ENCODE measurements around the gene EPHA2. TPM values are rescaled to one million over a fixed set of nuclear protein-coding genes. Genes with fewer than 3 reads are reported as not detected.

The EPHA2 gene
- total RNA-seq, 1 experiment from 2014 or later, result 63.5 TPM

DNA sequence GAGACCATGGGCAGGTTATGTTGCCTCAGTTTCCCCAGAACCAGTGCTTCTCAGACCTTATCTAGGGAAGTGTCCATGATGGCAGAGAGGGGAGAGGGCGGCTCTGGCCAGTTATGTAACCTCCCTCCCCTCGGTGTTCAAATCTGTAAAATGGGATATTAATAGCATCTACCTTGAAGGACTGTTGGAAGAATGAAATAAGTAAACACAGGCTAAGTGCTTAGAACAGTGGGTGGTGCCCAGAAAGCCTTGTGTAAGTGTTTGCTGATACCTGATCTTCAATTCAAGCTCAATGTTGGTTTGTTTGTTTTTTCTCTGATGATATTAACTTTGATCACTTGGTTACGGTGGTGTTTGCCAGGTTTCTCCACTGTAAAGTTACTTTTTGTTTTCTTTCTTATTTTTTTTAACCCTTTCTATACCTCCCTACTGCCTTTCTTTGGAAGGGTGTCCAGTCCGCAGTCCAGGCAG lies 34.9 kb downstream of the EPHA2 start:
- H3K4me3 ChIP-seq (ENCODE audit: insufficient read depth, low read depth, low read length), result no peak overlapping the region
- no peaks in the 10 kb centered on the region for H3K27me3 ChIP-seq (ENCODE audit: control insufficient read depth, insufficient read depth, low read length)
- H3K36me3 ChIP-seq (replicated peaks; ENCODE audit: control insufficient read depth, insufficient read depth, low read length), result peaks cover 7% of the 10 kb centered on the region
- DNase-seq, result no peak

DNA sequence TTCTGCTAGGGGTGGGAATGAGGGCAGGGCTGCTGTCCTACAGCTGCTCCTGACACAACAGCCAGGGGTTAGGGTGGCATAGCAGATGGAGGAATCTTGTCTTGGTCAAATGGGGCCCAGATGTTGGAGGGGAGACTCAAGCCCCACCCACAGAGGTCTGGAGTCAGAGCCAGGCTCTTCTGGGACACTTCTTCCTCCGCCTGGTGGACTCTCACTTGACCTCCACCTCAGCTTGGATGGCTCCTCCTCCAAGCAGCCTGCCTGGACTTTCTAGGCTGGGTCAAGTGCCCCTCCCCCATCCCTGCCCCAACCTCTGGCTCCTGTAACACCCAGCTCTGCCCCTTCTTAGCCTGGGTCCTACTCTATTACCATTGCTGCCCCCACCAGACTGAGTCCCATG lies 35.5 kb downstream of the EPHA2 start:
- Histone ChIP-seq H3K4me3 (ENCODE audit: insufficient read depth, low read depth, low read length) (no peak overlapping the region), H3K27me3 (ENCODE audit: control insufficient read depth, insufficient read depth, low read length) (no peaks in the 10 kb centered on the region), H3K36me3 (replicated peaks; ENCODE audit: control insufficient read depth, insufficient read depth, low read length) (peaks cover 4% of the 10 kb centered on the region)
- DNase-seq, result peak; percentile 76

GRCh38 chr1:16119926-16120325 lies 35.9 kb downstream of the EPHA2 start:
- DNase-seq, result peak; percentile 35
- no peaks in the 10 kb centered on the region for H3K27me3 ChIP-seq (ENCODE audit: control insufficient read depth, insufficient read depth, low read length)
- H3K36me3 ChIP-seq (replicated peaks; ENCODE audit: control insufficient read depth, insufficient read depth, low read length), result peaks cover 4% of the 10 kb centered on the region
- no peak overlapping the region for H3K4me3 ChIP-seq (ENCODE audit: insufficient read depth, low read depth, low read length)

DNA sequence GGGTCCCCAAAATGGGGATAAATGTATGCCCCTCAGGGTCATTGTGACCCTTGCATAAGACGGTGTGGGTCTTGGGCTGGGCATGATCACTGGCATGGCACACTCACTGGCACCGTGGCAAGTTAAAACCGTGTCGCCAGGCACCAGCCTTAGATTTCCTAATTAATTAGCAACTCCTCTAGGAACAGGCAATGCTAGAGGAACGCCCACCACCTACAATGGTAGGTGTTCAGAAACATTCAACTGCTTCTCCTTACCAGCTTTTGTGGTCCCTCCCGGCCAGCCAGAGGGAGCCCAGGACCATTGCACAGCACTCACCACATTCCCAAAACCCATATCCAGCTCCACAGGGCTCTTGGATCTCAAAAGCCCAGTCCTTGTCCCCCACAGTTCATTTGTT lies 36.4 kb downstream of the EPHA2 start:
- H3K36me3 ChIP-seq (replicated peaks; ENCODE audit: control insufficient read depth, insufficient read depth, low read length), result peaks cover 1% of the 10 kb centered on the region
- H3K27me3 ChIP-seq (ENCODE audit: control insufficient read depth, insufficient read depth, low read length), result no peaks in the 10 kb centered on the region
- DNase-seq, result peak; percentile 32
- H3K4me3 ChIP-seq (ENCODE audit: insufficient read depth, low read depth, low read length), result no peak overlapping the region

GRCh38 chr1:16118706-16119105 lies 37.2 kb downstream of the EPHA2 start:
- Histone ChIP-seq H3K4me3 (ENCODE audit: insufficient read depth, low read depth, low read length) (no peak overlapping the region), H3K27me3 (ENCODE audit: control insufficient read depth, insufficient read depth, low read length) (no peaks in the 10 kb centered on the region), H3K36me3 (replicated peaks; ENCODE audit: control insufficient read depth, insufficient read depth, low read length) (peaks cover 1% of the 10 kb centered on the region; the same call in 1 of the 2 replicates)
- DNase-seq, result peak; percentile 66

DNA sequence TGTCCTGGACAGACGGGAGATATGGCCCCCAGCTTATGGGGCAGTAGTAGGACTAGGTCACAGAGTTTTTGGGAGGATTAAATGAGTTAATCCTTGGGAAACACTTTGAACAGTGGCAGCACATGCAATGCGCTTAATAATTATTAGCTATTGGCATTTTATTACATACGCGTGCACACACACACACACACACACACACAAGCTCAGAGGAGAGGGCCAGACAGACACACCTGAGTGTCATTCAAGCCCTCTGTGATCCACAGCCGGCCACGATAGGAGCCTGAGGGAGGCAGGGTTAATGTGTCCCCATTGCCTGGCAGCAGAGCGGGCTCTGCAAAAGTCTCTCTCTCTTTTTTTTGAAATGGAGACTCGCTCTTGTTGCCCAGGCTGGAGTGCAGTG lies 37.9 kb downstream of the EPHA2 start:
- H3K36me3 ChIP-seq (replicated peaks; ENCODE audit: control insufficient read depth, insufficient read depth, low read length), result no peaks in the 10 kb centered on the region
- DNase-seq, result peak; percentile 37

GRCh38 chr1:16117369-16117768 lies 38.5 kb downstream of the EPHA2 start:
- DNase-seq, result peak; percentile 12
- Histone ChIP-seq H3K27me3 (ENCODE audit: control insufficient read depth, insufficient read depth, low read length) (no peaks in the 10 kb centered on the region), H3K36me3 (replicated peaks; ENCODE audit: control insufficient read depth, insufficient read depth, low read length) (no peaks in the 10 kb centered on the region), H3K4me3 (ENCODE audit: insufficient read depth, low read depth, low read length) (no peak overlapping the region)

More for the DNA sequence above, 37.9 kb downstream of the EPHA2 start:
- H3K4me3 ChIP-seq (ENCODE audit: insufficient read depth, low read depth, low read length), result no peak overlapping the region
- H3K27me3 ChIP-seq (ENCODE audit: control insufficient read depth, insufficient read depth, low read length), result no peaks in the 10 kb centered on the region

DNA sequence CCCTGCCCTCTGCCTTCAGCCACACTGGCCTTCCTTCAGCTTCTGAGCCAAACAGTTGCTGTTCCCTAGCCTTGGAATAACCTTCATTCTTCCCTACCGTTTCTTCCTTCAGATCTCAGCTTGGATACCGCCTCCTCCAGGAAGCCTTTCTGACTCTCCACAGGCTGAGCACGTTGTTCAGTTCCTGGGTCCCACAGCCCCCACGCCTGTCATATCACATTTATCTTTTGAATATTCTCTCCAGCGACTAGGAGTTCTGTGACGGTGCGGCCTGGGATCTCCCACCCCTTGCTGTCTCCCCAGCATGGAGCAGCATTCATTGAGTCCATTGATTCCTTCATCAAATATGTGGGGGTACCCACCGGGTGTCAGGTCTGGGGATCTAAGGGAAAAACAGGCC lies 39.2 kb downstream of the EPHA2 start:
- Histone ChIP-seq H3K27me3 (ENCODE audit: control insufficient read depth, insufficient read depth, low read length) (no peaks in the 10 kb centered on the region; the same call in 1 of the 2 replicates), H3K36me3 (replicated peaks; ENCODE audit: control insufficient read depth, insufficient read depth, low read length) (no peaks in the 10 kb centered on the region), H3K4me3 (ENCODE audit: insufficient read depth, low read depth, low read length) (no peak overlapping the region)
- peak; percentile 49 for DNase-seq

DNA sequence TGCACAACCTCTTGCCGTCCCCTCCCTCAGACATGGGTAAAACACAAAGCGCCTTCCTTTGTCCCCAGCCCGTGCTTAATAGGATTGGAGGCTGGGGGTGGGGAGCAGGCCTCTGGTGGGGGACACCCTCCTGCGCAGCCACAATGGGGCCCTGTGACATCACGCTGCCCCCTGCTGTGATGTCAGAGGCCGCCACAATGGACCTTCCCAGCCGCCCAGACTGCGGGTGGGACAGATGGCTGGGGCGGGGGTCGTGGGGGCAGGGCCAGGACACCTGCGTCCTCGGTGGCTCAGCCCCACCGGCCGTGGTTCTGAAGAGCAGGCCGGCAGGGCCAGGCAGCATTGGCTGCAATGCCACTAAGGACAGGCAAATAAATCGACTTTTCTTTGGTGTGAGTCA lies 39.9 kb downstream of the EPHA2 start:
- H3K27me3 ChIP-seq (ENCODE audit: control insufficient read depth, insufficient read depth, low read length), result no peaks in the 10 kb centered on the region; the same call in 1 of the 2 replicates
- no peak overlapping the region for H3K4me3 ChIP-seq (ENCODE audit: insufficient read depth, low read depth, low read length)
- DNase-seq, result peak; percentile 94
- no peaks in the 10 kb centered on the region for H3K36me3 ChIP-seq (replicated peaks; ENCODE audit: control insufficient read depth, insufficient read depth, low read length)

- Histone ChIP-seq H3K4me3 (ENCODE audit: insufficient read depth, low read depth, low read length) (no peak overlapping the region), H3K36me3 (replicated peaks; ENCODE audit: control insufficient read depth, insufficient read depth, low read length) (no peaks in the 10 kb centered on the region), H3K27me3 (ENCODE audit: control insufficient read depth, insufficient read depth, low read length) (no peaks in the 10 kb centered on the region; the same call in 1 of the 2 replicates)
- DNase-seq, result no peak
Measured at GRCh38 chr1:16115468-16115983, 40.3 kb downstream of the EPHA2 start.

DNA sequence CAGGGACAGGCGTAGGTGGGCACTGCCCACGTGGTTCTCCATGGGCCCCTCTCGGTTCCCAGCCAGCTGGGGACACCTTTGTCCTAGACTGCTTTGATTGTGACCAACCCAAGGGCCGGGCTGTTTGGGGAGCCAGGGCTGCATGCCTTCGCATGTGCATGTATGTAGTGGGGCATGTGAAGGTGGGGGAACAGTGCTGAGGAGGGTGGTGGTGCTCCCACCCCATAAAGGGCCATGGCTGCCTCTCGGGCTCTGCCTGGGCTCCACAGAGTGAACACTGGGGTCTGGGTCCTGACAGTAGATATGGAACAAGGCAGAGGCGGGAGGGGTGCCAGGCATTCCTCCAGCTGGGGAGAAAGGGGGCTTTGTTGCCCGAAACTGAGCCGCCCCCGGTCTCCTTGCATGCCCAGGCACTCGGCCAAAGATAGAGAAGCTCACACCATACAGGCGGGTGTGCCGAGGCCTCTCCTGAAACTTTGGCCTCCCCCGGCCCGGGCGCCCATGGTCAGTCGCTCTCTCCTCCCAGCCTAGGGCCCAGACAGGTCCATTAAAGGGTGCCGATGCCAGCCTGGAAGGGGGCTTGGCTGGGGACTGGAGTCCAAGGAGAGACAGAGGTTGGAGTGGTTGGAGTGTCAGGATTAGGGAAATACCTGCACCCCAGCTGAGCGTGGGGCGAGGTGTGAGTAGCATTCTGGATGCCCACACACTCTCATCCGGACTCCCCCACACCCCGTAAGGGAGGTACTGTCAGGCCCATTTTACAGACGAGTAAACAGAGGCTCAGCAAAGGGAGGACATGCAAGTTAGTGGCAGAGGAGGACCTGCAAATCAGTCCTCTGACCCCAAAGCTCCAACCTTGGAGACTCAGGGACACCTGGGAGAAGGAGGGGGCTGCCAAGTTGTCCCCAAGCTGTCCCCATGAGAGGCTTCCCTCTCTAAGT lies 41.1 kb downstream of the EPHA2 start:
- H3K27me3 ChIP-seq (ENCODE audit: control insufficient read depth, insufficient read depth, low read length), result no peaks in the 10 kb centered on the region; the same call in 1 of the 2 replicates
- H3K36me3 ChIP-seq (replicated peaks; ENCODE audit: control insufficient read depth, insufficient read depth, low read length), result no peaks in the 10 kb centered on the region
- no peak overlapping the region for H3K4me3 ChIP-seq (ENCODE audit: insufficient read depth, low read depth, low read length)
- DNase-seq, result peak; percentile 54

- DNase-seq, result peak; percentile 88
- Histone ChIP-seq H3K4me3 (ENCODE audit: insufficient read depth, low read depth, low read length) (no peak overlapping the region), H3K36me3 (replicated peaks; ENCODE audit: control insufficient read depth, insufficient read depth, low read length) (no peaks in the 10 kb centered on the region), H3K27me3 (ENCODE audit: control insufficient read depth, insufficient read depth, low read length) (no peaks in the 10 kb centered on the region; the same call in 1 of the 2 replicates)
Measured at GRCh38 chr1:16112596-16113555, 43.0 kb downstream of the EPHA2 start.

- peak; percentile 51 for DNase-seq
- no peaks in the 10 kb centered on the region for H3K36me3 ChIP-seq (replicated peaks; ENCODE audit: control insufficient read depth, insufficient read depth, low read length)
- no peaks in the 10 kb centered on the region; the same call in 1 of the 2 replicates for H3K27me3 ChIP-seq (ENCODE audit: control insufficient read depth, insufficient read depth, low read length)
- H3K4me3 ChIP-seq (ENCODE audit: insufficient read depth, low read depth, low read length), result no peak overlapping the region
Measured at GRCh38 chr1:16111771-16112595, 43.9 kb downstream of the EPHA2 start.
